BJ (cell line): ENCODE results near the gene GRIK1. TPM values are rescaled to one million over a fixed set of nuclear protein-coding genes. Genes with fewer than 3 reads are reported as not detected.

Source experiments
- CTCF ChIA-PET: fragments of 350-600 bp; formaldehyde crosslinking; extraction: SDS; loops from one replicate; lab custom pipeline; 2021; ENCODE audit warnings: antibody characterized with exemption, inconsistent platforms; lab: Yijun Ruan, JAX
- POLR2A ChIA-PET: fragments of 300-600 bp; sonication (Branson Sonifier 250); formaldehyde crosslinking; extraction: SDS; loops from one replicate; lab custom pipeline; 2021; ENCODE audit warnings: antibody characterized with exemption; lab: Charles Lee
- DNase-seq: peaks from one replicate; pipeline ENCODE4 v3.0.0-alpha.2; 2011; ENCODE audit warnings: low read depth
- H3K27me3 ChIP-seq: 2 replicates; pipeline ENCODE4 v1.6.0; 2011; ENCODE audit warnings: low read length; ENCODE audit not compliant: control insufficient read depth, insufficient read depth
- H3K36me3 ChIP-seq: 2 replicates; pipeline ENCODE4 v1.5.1; 2011; ENCODE audit warnings: low read length; ENCODE audit not compliant: control insufficient read depth, insufficient read depth
- H3K4me3 ChIP-seq: 2 replicates; pipeline ENCODE4 v1.5.1; 2011; ENCODE audit warnings: low read depth, mild to moderate bottlenecking, control low read depth, low read length
- polyA plus RNA-seq: library from polyadenylated mRNA; depleted of rRNA; stranded (reverse); fragments of >200 nt; gene quantifications from 2 replicates; pipeline ENCODE4 v1.2.3, GENCODE V29; 2011
- TF ChIP-seq, protein P1 (sequence below): IDR thresholded peaks from 2 replicates; pipeline ENCODE4 v1.5.1; 2011; ENCODE audit warnings: low read depth, mild to moderate bottlenecking, control low read depth, inconsistent platforms, low read length, moderate library complexity; ENCODE audit not compliant: insufficient read depth

The GRIK1 gene
- polyA plus RNA-seq, 1 experiment = 0.04 TPM

DNA sequence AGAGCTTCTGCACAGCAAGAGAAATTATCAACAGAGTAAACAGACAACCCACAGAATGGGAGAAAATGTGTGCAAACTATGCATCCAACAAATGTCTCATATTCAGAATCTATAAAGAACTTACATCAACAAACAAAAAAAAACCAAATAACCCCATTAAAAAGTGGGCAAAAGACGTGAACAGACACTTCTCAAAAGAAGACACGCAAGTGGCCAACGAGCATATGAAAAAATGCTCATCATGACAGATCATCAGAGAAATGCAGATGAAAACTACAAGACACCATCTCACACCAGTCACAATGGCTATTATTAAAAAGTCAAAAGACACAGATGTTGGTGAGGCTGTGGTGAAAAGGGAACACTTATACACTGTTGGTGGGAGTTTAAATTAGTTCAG lies 257.0 kb downstream of the GRIK1 start:
- TF ChIP-seq, protein P1, sequence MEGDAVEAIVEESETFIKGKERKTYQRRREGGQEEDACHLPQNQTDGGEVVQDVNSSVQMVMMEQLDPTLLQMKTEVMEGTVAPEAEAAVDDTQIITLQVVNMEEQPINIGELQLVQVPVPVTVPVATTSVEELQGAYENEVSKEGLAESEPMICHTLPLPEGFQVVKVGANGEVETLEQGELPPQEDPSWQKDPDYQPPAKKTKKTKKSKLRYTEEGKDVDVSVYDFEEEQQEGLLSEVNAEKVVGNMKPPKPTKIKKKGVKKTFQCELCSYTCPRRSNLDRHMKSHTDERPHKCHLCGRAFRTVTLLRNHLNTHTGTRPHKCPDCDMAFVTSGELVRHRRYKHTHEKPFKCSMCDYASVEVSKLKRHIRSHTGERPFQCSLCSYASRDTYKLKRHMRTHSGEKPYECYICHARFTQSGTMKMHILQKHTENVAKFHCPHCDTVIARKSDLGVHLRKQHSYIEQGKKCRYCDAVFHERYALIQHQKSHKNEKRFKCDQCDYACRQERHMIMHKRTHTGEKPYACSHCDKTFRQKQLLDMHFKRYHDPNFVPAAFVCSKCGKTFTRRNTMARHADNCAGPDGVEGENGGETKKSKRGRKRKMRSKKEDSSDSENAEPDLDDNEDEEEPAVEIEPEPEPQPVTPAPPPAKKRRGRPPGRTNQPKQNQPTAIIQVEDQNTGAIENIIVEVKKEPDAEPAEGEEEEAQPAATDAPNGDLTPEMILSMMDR = no peak
- H3K36me3 ChIP-seq = no peaks in the 10 kb centered on the region
- ChIA-PET CTCF (no interaction called here), POLR2A (no interaction called here)
- H3K27me3 ChIP-seq = no peaks in the 10 kb centered on the region
- no peak for DNase-seq
- no peak overlapping the region for H3K4me3 ChIP-seq

DNA sequence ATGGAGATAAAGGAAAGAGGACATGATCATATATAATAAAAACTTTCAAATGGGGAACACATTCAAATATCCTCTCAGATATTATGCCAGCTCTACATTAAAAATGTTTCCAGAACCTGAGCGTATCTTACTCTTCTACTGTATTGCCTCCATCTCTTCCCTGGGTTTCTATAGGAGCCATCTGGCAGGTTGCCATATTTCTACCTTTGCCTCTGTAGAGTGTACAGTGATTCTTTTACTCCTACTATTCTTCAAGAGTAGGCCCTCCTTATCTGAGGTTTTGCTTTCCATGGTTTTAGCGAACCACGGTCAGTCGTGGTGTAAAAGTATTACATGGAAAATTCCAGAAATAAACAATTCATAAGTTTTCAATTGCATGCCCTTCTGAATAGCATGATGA lies 259.5 kb downstream of the GRIK1 start:
- CTCF ChIA-PET = no interaction called here
- no peaks in the 10 kb centered on the region for H3K27me3 ChIP-seq
- H3K4me3 ChIP-seq = no peak overlapping the region
- DNase-seq = no peak
- TF ChIP-seq, protein P1 = no peak
- POLR2A ChIA-PET = no interaction called here
- no peaks in the 10 kb centered on the region for H3K36me3 ChIP-seq

DNA sequence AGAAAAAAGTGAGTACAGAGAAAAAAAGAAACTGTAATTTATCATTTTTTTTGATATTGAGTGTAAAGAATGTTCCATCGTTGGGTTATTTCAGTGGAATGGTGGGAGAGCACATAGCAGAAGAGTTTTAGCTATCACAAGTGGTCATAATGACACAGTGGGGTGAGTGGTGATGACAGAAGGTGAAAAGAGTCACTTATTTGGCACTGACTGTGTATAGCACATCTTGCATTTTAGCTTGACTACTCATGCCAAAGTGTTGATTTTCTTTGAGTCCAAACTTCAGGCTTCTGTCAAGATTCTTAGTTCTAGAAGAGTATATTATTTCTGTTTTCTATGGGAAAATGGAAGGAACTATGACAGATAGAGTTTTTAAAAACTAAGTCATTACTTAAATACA lies 261.2 kb downstream of the GRIK1 start:
- ChIA-PET POLR2A (no interaction called here), CTCF (interaction anchor here (0.9 kb wide), 1 partner anchor 13 kb away, joined by 4 read pairs; no protein-coding TSS in a partner anchor)
- Histone ChIP-seq H3K36me3 (no peaks in the 10 kb centered on the region), H3K27me3 (no peaks in the 10 kb centered on the region), H3K4me3 (no peak overlapping the region)
- TF ChIP-seq, protein P1 = no peak
- DNase-seq = no peak

DNA sequence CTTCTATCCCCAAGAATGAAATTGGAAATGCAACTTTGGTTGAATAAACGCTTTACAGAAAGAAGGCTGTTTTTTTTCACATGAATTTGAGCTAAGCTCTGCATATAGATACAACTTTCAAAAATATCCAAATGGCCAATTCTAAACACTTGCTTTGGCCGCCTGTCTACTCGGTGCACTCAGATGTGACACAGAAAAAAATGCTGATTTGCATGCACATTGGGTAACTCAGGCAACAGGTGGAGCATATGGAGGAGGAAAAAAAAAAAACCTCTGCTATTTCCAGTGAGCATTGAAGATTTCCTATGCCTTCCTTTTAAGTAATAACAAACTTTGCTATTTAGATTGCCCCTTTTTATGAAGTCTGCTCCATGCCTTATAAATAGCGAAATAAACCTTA lies 262.5 kb downstream of the GRIK1 start:
- H3K27me3 ChIP-seq = no peaks in the 10 kb centered on the region
- CTCF ChIA-PET = interaction anchor here (1.6 kb wide), 1 partner anchor 16 kb away, joined by 4 read pairs; no protein-coding TSS in a partner anchor
- POLR2A ChIA-PET = no interaction called here
- no peaks in the 10 kb centered on the region for H3K36me3 ChIP-seq
- no peak overlapping the region for H3K4me3 ChIP-seq
- DNase-seq = no peak
- TF ChIP-seq, protein P1 = no peak

DNA sequence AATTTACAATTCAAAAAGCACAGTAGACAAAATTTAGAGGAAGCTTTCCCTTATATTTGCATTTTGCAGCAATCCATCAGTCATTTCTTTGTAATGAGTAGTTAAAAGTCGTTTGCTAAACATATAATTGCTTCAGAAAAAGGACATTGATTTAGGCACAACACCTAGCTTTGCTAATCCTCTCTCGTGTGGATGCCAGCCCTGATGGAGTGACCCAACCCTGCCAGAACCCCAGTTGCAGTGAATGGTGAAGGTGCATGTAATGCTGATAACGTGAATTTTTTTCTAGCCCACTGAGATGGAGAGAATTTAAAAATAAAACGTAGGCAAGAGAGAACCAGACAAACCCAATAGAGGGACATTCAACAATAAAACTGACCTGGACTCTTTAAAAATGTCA lies 263.4 kb downstream of the GRIK1 start:
- CTCF ChIA-PET = no interaction called here

More for the DNA sequence above, 263.4 kb downstream of the GRIK1 start:
- Histone ChIP-seq H3K36me3 (no peaks in the 10 kb centered on the region), H3K4me3 (no peak overlapping the region), H3K27me3 (no peaks in the 10 kb centered on the region)
- TF ChIP-seq, protein P1 = no peak
- DNase-seq = no peak
- POLR2A ChIA-PET = no interaction called here
